ENCODE results near the gene CXorf58.

Gene CXorf58

GRCh38 chrX:23952984-23953907, 45.4 kb downstream of the CXorf58 start:
- Histone ChIP-seq H3K27ac (ENCODE audit: low read depth, low read length) (no peak overlapping the region), H3K4me2 (ENCODE audit: low read depth, low read length, poor library complexity, severe bottlenecking) (peak overlapping the region; percentile 58)

GRCh38 chrX:23953908-23954269, 46.1 kb downstream of the CXorf58 start:
- H3K36me3 ChIP-seq (ENCODE audit: low read length), result no peaks in the 10 kb centered on the region
- H3K27me3 ChIP-seq (ENCODE audit: low read length), result no peaks in the 10 kb centered on the region
- no peak for TF ChIP-seq CTCF (IDR thresholded peaks at IDR 0.05; ENCODE audit: insufficient read depth, low read length, poor library complexity, severe bottlenecking)
- no peak for TF ChIP-seq EZH2phosphoT487 (conservative IDR thresholded peaks at IDR 0.05; ENCODE audit: low read length)
- H3K9me3 ChIP-seq (ENCODE audit: insufficient read depth, low read length), result no peaks in the 10 kb centered on the region
- no peaks in the 10 kb centered on the region for H3K9me2 ChIP-seq (replicated peaks; ENCODE audit: insufficient read depth, low read length)
- H3F3A ChIP-seq (ENCODE audit: insufficient read depth), result no peaks in the 10 kb centered on the region
- no peaks in the 10 kb centered on the region for H4K20me1 ChIP-seq (ENCODE audit: low read depth, low read length)
- H2AFZ ChIP-seq (ENCODE audit: low read depth, low read length, severe bottlenecking), result peak overlapping the region; percentile 51
- peak overlapping the region; percentile 58 for H3K4me2 ChIP-seq (ENCODE audit: low read depth, low read length, poor library complexity, severe bottlenecking)
- H3K79me2 ChIP-seq (ENCODE audit: insufficient read depth, low read length), result no peaks in the 10 kb centered on the region
- no peak overlapping the region for H3K4me3 ChIP-seq (ENCODE audit: insufficient read depth, low read length, poor library complexity, severe bottlenecking)
- no peak overlapping the region for H3K27ac ChIP-seq (ENCODE audit: low read depth, low read length)
- no peak overlapping the region for H3K9ac ChIP-seq (ENCODE audit: low read length)

More at GRCh38 chrX:23952984-23953907, 45.4 kb downstream of the CXorf58 start:
- H3K9ac ChIP-seq (ENCODE audit: low read length), result no peak overlapping the region
- peak overlapping the region; percentile 51 for H2AFZ ChIP-seq (ENCODE audit: low read depth, low read length, severe bottlenecking)
- H3K27me3 ChIP-seq (ENCODE audit: low read length), result no peaks in the 10 kb centered on the region
- no peaks in the 10 kb centered on the region for H3K79me2 ChIP-seq (ENCODE audit: insufficient read depth, low read length)
- H3K36me3 ChIP-seq (ENCODE audit: low read length), result no peaks in the 10 kb centered on the region
- no peaks in the 10 kb centered on the region for H3K9me2 ChIP-seq (replicated peaks; ENCODE audit: insufficient read depth, low read length)
- H3F3A ChIP-seq (ENCODE audit: insufficient read depth), result no peaks in the 10 kb centered on the region
- no peak overlapping the region for H3K4me3 ChIP-seq (ENCODE audit: insufficient read depth, low read length, poor library complexity, severe bottlenecking)
- no peaks in the 10 kb centered on the region for H4K20me1 ChIP-seq (ENCODE audit: low read depth, low read length)
- no peaks in the 10 kb centered on the region for H3K9me3 ChIP-seq (ENCODE audit: insufficient read depth, low read length)
- TF ChIP-seq EZH2phosphoT487 (conservative IDR thresholded peaks at IDR 0.05; ENCODE audit: low read length), result no peak
- no peak for TF ChIP-seq CTCF (IDR thresholded peaks at IDR 0.05; ENCODE audit: insufficient read depth, low read length, poor library complexity, severe bottlenecking)

- Histone ChIP-seq H3K9me3 (ENCODE audit: insufficient read depth, low read length) (no peaks in the 10 kb centered on the region), H3K4me2 (ENCODE audit: low read depth, low read length, poor library complexity, severe bottlenecking) (no peak overlapping the region), H3K27ac (ENCODE audit: low read depth, low read length) (no peak overlapping the region), H2AFZ (ENCODE audit: low read depth, low read length, severe bottlenecking) (no peak overlapping the region), H3K27me3 (ENCODE audit: low read length) (no peaks in the 10 kb centered on the region), H3K9ac (ENCODE audit: low read length) (no peak overlapping the region), H3F3A (ENCODE audit: insufficient read depth) (no peaks in the 10 kb centered on the region), H3K79me2 (ENCODE audit: insufficient read depth, low read length) (no peaks in the 10 kb centered on the region), H3K36me3 (ENCODE audit: low read length) (no peaks in the 10 kb centered on the region), H3K4me3 (ENCODE audit: insufficient read depth, low read length, poor library complexity, severe bottlenecking) (no peak overlapping the region), H3K9me2 (replicated peaks; ENCODE audit: insufficient read depth, low read length) (no peaks in the 10 kb centered on the region), H4K20me1 (ENCODE audit: low read depth, low read length) (no peaks in the 10 kb centered on the region)
- no peak for TF ChIP-seq CTCF (IDR thresholded peaks at IDR 0.05; ENCODE audit: insufficient read depth, low read length, poor library complexity, severe bottlenecking)
- TF ChIP-seq EZH2phosphoT487 (conservative IDR thresholded peaks at IDR 0.05; ENCODE audit: low read length), result no peak
Measured at GRCh38 chrX:23954396-23954795, 46.6 kb downstream of the CXorf58 start.
